GM21786 (cell line): ENCODE data around the gene DGKH.
A peak's percentile ranks its signal among the peaks of the same experiment; 100 is the strongest.
"Not testable (repeated sequence)": the region's sequence is repeated elsewhere in the genome, so short reads cannot be mapped to it uniquely, and the experiment has no call there.

Experiments
- ATAC-seq: cut with Tn5 transposase; IDR thresholded peaks from one replicate; pipeline ENCODE4 v1.9.1; 2021; ENCODE audit not compliant: unreplicated experiment

DGKH gene

GRCh38 chr13:42041011-42041683 lies 7.3 kb upstream of the DGKH start:
- ATAC-seq = peak; percentile 24

- peak; percentile 25 for ATAC-seq
Observed at GRCh38 chr13:42041684-42042035, 6.8 kb upstream of the DGKH start.

GRCh38 chr13:42043676-42044075 lies 4.8 kb upstream of the DGKH start:
- ATAC-seq = no peak

- no peak for ATAC-seq
Observed at GRCh38 chr13:42046448-42046847, 2.0 kb upstream of the DGKH start.

- peak; percentile 28 for ATAC-seq
Observed at GRCh38 chr13:42047561-42048341, 697 bp upstream of the DGKH start.

GRCh38 chr13:42048684-42049453 lies 421 bp downstream of the DGKH start:
- ATAC-seq = peak; percentile 41

- peak; percentile 15 for ATAC-seq
Observed at GRCh38 chr13:42049454-42049813, 986 bp downstream of the DGKH start.

GRCh38 chr13:42054798-42055499 lies 6.5 kb downstream of the DGKH start:
- ATAC-seq = no peak

GRCh38 chr13:42055500-42056085 lies 7.1 kb downstream of the DGKH start:
- ATAC-seq = no peak

GRCh38 chr13:42056146-42056545 lies 7.7 kb downstream of the DGKH start:
- ATAC-seq = no peak

- no peak for ATAC-seq
Observed at GRCh38 chr13:42056583-42056982, 8.1 kb downstream of the DGKH start.

- no peak for ATAC-seq
Observed at GRCh38 chr13:42057918-42058530, 9.6 kb downstream of the DGKH start.

- ATAC-seq = no peak
Observed at GRCh38 chr13:42061943-42062342, 13.5 kb downstream of the DGKH start.

- ATAC-seq = no peak
Observed at GRCh38 chr13:42063105-42063504, 14.7 kb downstream of the DGKH start.

- no peak for ATAC-seq
Observed at GRCh38 chr13:42064259-42064658, 15.8 kb downstream of the DGKH start.

- ATAC-seq = no peak
Observed at GRCh38 chr13:42064966-42065365, 16.5 kb downstream of the DGKH start.

GRCh38 chr13:42065414-42065813 lies 17.0 kb downstream of the DGKH start:
- ATAC-seq = no peak

- no peak for ATAC-seq
Observed at GRCh38 chr13:42066542-42066941, 18.1 kb downstream of the DGKH start.

GRCh38 chr13:42068886-42069285 lies 20.4 kb downstream of the DGKH start:
- ATAC-seq = no peak

GRCh38 chr13:42070599-42070998 lies 22.2 kb downstream of the DGKH start:
- ATAC-seq = not testable (repeated sequence)
